HepG2 (cell line): Measurements from ENCODE around the gene ENDOD1.

Experiments used
- CAMTA2 ChIP-seq: sonication (generic); formaldehyde crosslinking; IDR thresholded peaks from 2 replicates; pipeline ENCODE4 v1.4.0; 2020; ENCODE audit warnings: mild to moderate bottlenecking, missing genetic modification reagents, borderline replicate concordance
- CTCF ChIP-seq: sonication (generic); formaldehyde crosslinking; IDR thresholded peaks from 2 replicates; pipeline ENCODE4 v1.5.0; 2020; ENCODE audit warnings: mild to moderate bottlenecking, missing genetic modification reagents, moderate library complexity
- HMG20A ChIP-seq: IDR thresholded peaks from 2 replicates; pipeline ENCODE4 v1.6.1; 2016; ENCODE audit warnings: borderline replicate concordance
- HNRNPLL ChIP-seq: fragments of 200-400 bp; formaldehyde crosslinking; IDR thresholded peaks from 2 replicates; pipeline ENCODE4 v1.6.1; 2017; ENCODE audit warnings: mild to moderate bottlenecking, low read depth, low read length; ENCODE audit not compliant: poor library complexity, severe bottlenecking
- NFE2L2 ChIP-seq: fragments of 150-350 bp; IDR thresholded peaks from 2 replicates; pipeline ENCODE4 v1.6.1; 2014; ENCODE audit warnings: low read length
- RAD21 ChIP-seq: fragments of 450-650 bp; formaldehyde crosslinking; IDR thresholded peaks from 2 replicates; pipeline ENCODE4 v1.5.0; 2020; ENCODE audit warnings: mild to moderate bottlenecking
- SNRNP70 ChIP-seq: fragments of 200-400 bp; formaldehyde crosslinking; IDR thresholded peaks from 2 replicates; pipeline ENCODE4 v1.6.1; 2017; ENCODE audit warnings: mild to moderate bottlenecking, low read depth, low read length, moderate library complexity
- TAF1 ChIP-seq: sonication (generic); formaldehyde crosslinking; IDR thresholded peaks from 2 replicates; pipeline ENCODE4 v1.4.0; 2020; ENCODE audit warnings: missing genetic modification reagents
- ZNF207 ChIP-seq: fragments of 450-650 bp; IDR thresholded peaks from 2 replicates; pipeline ENCODE4 v1.6.1; 2016; ENCODE audit warnings: antibody characterized with exemption, borderline replicate concordance
- ZNF224 ChIP-seq: sonication (generic); formaldehyde crosslinking; IDR thresholded peaks from 2 replicates; pipeline ENCODE4 v1.5.0; 2020; ENCODE audit warnings: mild to moderate bottlenecking, missing genetic modification reagents
- ZNF24 ChIP-seq: fragments of 450-650 bp; IDR thresholded peaks from 2 replicates; pipeline ENCODE4 v1.6.1; 2017; ENCODE audit warnings: antibody characterized with exemption, mild to moderate bottlenecking
- ZNF615 ChIP-seq: sonication (generic); formaldehyde crosslinking; IDR thresholded peaks from 2 replicates; pipeline ENCODE4 v1.5.0; 2020; ENCODE audit warnings: mild to moderate bottlenecking, missing genetic modification reagents, borderline replicate concordance
- TF ChIP-seq, protein P1 (sequence below): sonication (generic); formaldehyde crosslinking; conservative IDR thresholded peaks from 2 replicates; pipeline ENCODE4 v1.4.0; 2020; ENCODE audit warnings: missing genetic modification reagents
- TF ChIP-seq, protein P2 (sequence below): sonication (generic); formaldehyde crosslinking; conservative IDR thresholded peaks from 2 replicates; pipeline ENCODE4 v1.8.0; 2022; ENCODE audit warnings: mild to moderate bottlenecking, moderate library complexity, missing genetic modification reagents

DNA sequence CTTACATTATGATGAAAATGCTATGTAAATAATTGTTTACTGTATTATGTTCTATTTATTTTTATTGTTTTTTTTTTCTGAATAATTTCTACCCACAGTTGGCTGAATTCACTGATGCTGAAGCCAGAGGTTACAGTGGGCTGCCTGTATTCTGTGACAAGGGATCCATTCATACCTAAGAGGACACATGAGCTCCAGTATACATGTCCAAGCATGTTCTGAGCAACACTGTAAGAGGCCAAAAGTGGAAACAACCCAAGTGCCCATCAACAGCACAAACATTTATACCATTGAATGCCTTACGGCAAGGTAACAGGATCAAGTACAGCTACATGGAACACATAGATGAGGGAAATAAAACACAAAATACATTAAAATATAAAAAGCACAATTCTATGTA is 24.3 kb upstream of the ENDOD1 start:
- TF ChIP-seq SNRNP70 (no peak), HMG20A (no peak), NFE2L2 (no peak), HNRNPLL (no peak), CTCF (CRISPR knock-in tag) (no peak), CAMTA2 (no peak), ZNF615 (CRISPR knock-in tag) (no peak), ZNF24 (no peak), TAF1 (CRISPR knock-in tag) (no peak), ZNF207 (no peak), ZNF224 (CRISPR knock-in tag) (no peak), RAD21 (CRISPR knock-in tag) (no peak)
- TF ChIP-seq, protein P1, sequence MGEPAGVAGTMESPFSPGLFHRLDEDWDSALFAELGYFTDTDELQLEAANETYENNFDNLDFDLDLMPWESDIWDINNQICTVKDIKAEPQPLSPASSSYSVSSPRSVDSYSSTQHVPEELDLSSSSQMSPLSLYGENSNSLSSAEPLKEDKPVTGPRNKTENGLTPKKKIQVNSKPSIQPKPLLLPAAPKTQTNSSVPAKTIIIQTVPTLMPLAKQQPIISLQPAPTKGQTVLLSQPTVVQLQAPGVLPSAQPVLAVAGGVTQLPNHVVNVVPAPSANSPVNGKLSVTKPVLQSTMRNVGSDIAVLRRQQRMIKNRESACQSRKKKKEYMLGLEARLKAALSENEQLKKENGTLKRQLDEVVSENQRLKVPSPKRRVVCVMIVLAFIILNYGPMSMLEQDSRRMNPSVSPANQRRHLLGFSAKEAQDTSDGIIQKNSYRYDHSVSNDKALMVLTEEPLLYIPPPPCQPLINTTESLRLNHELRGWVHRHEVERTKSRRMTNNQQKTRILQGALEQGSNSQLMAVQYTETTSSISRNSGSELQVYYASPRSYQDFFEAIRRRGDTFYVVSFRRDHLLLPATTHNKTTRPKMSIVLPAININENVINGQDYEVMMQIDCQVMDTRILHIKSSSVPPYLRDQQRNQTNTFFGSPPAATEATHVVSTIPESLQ (CRISPR knock-in tag), result no peak
- TF ChIP-seq, protein P2, sequence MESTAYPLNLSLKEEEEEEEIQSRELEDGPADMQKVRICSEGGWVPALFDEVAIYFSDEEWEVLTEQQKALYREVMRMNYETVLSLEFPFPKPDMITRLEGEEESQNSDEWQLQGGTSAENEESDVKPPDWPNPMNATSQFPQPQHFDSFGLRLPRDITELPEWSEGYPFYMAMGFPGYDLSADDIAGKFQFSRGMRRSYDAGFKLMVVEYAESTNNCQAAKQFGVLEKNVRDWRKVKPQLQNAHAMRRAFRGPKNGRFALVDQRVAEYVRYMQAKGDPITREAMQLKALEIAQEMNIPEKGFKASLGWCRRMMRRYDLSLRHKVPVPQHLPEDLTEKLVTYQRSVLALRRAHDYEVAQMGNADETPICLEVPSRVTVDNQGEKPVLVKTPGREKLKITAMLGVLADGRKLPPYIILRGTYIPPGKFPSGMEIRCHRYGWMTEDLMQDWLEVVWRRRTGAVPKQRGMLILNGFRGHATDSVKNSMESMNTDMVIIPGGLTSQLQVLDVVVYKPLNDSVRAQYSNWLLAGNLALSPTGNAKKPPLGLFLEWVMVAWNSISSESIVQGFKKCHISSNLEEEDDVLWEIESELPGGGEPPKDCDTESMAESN (CRISPR knock-in tag), result no peak
